Measurements from ENCODE around the gene STK4.

The STK4 gene

GRCh38 chr20:45032781-45033180 is 66.5 kb downstream of the STK4 start:
- no peak for DNase-seq

GRCh38 chr20:45034436-45034835 is 68.1 kb downstream of the STK4 start:
- no peak for DNase-seq

GRCh38 chr20:45036044-45036755 is 69.9 kb downstream of the STK4 start:
- DNase-seq: peak; percentile 64

DNA sequence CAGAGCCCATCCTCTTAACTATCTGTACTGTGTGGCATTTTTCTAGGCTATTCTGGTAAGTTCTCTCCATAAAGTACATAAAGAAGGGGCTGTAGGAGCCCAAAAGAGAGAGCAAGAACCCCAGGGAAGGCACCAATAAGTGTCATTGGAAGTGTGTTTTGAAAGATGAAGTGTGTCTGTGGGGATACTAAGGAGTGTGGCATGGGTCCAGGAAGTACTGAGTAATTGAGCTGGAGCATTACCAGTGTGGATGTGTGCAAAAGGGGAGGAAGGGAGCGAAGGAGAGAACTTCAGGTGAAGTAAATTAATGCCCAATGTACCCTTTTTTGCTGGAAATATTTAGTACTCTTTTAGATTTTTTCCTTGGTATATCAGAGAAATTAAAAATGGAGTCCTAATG is 70.7 kb downstream of the STK4 start:
- no peak for DNase-seq

GRCh38 chr20:45037635-45038034 is 71.3 kb downstream of the STK4 start:
- DNase-seq: no peak

DNA sequence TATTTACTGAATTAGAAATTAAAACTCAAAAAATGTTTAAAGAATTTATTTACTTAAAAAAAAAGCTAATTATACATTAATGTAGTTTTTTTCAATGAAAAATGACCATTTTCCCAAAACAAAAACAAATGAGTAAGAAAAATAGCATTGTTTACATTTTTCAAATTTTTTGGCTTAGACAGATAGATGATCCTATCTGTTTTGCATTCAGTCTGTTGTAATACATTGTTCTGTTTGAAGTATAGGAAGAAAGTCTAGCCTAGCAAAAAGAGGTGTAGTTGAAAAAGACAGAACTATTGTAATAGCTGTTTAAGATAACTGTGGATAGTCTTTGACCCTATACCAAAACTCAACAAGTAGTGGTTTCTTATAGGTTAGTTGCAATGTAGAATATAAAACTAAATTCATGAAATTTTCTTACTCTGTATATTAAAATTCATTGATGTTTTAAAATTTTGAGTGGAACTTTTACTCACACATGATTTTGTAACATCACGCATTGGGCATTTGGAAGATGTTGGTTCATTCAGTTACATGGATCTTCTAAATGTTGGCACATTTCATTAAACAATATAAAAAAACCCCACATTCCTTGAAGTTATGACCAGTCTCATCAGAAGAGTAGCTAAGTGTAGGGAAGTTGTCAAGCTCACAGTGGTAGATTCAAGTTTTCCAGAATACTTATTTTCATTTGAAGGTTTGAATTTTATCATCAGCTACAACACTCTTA is 72.6 kb downstream of the STK4 start:
- no peak for DNase-seq

DNA sequence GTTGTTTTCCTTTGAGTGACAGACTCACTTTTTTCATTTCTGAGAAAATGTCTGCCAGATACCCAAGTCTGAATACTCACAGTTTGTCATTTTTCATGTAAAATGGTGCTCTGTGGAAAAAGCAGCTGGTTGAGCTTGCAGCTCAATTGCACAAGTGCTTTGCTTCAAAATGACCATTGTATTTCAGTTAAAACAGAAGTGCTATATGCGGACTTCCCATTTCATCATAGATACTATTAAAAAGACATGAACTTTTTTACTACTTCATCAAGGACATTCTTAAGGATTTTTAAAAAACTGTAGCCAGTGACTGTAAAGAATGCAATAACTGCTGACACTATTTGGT is 73.1 kb downstream of the STK4 start:
- peak; percentile 94 for DNase-seq

DNA sequence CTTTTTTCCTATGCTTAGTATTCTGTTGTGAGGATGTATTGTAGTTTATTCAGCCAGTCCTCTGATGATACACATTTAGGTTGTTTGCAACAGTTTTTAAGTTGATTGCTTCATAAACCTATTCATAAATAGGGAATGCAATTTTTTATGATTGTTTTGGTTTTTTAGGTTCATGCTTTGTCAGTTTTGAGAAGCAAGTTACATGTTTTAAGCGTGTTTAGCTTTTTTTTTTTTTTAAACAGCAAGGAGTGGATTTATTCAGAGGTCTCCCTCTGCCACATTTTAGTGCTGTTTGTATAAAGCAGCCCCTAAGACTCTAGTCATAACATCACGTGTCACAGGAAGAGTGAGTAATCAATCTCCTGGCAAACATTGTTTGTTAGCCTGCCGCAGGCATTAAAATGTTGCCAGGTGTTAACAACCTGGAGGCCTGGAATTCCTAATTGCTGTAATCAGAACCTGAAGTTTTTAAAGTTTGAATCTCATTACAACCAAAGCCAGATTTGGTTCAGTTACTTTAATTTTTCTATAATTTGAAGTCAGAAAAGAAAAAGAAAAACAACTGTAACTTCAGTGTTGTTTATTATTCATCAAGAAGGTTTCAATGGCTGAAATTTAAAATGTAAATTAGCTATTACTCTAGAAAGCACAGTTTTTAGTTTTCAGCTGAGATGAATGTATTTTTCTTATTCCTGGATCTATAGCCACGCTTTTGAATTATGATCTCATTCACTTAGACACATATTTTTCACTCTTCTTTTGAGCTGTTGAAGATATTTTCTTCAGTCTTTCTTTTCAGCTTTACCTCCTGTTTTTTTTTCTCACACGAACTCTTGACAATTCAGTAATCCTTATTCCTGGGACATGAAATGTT is 75.4 kb downstream of the STK4 start:
- DNase-seq: no peak

DNA sequence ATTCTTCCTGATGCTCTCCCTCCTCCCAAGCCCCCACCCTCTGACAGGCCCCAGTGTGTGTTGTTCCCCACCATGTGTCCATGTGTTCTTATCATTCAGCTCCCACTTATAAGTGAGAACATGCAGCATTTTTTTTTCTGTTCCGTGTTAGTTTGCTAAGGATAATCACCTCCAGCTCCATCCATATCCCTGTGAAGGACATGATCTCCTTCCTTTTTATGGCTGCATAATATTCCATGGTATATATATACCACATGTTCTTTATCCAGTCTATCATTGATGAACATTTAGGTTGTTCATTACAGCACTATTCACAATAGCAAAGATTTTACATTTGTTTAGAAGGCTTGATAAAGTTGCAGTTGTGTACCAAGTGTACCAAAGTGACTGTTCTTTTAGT is 76.7 kb downstream of the STK4 start:
- no peak for DNase-seq

- DNase-seq: peak; percentile 74
Observed at GRCh38 chr20:45044084-45044573, 77.8 kb downstream of the STK4 start.

GRCh38 chr20:45044601-45045000 is 78.3 kb downstream of the STK4 start:
- no peak for DNase-seq

DNA sequence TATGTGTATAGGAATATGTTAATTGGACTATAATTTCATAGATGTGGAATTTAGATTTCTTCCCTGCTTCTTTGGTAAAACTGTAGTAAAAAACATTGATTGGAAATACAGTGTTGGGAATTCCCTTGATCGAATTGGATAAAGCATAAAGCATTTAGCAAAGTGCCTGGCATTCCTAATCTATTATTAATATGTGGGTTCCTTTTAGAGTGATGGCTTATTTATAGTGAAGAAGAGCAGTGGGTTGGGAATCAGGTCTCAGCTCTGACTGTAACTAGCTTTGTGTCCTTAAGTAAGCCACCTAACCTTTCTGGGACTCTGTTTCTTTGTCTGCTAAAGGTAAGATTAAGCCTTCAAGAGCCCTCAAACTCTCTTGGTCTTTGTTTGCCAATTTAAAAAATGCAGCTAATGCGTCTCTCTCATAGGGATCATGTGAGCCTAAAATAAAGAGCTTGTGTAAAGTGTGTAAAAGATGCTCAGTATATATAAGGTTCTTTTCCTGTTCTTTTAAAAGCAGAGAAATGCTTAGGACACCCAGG is 81.3 kb downstream of the STK4 start:
- DNase-seq: no peak

GRCh38 chr20:45049438-45049837 is 83.1 kb downstream of the STK4 start:
- DNase-seq: no peak

GRCh38 chr20:45049904-45050471 is 83.7 kb downstream of the STK4 start:
- peak; percentile 16 for DNase-seq

GRCh38 chr20:45051204-45052060 is 85.1 kb downstream of the STK4 start:
- peak; percentile 29 for DNase-seq

DNA sequence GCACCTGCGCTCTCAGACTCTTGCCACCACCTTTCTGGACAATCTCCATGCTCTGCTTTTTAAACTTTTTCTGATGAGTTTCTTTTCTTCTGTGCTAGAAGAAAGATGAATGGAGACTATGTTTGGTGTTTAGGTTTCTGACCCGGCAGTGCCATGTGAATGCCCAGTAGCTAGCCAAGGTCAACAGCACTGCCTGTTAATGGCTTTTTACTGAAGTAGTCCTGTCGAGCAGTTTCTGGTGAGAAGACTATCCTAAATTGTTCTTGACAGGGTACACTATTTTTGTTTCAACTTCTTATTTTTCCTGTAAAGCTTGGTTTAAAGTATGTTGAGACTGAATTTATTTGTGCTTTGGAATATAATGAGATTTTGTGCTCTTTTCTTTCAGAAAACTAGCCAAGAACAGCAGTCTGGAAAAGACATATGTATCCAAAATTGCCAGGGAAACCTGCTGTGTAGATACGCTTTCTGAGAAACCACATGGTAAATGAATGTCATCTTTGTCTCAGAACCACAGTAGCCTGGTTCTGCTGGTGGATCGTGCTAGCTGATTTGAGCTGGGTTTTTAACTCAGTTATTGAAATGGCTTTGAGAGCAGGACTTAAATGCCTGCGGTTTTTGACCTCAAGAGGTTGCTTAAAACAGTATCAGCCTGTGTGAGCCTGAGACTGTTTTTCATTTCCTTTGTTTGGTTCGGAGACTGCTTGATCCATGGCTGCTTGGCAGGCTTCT is 86.6 kb downstream of the STK4 start:
- DNase-seq: peak; percentile 84

GRCh38 chr20:45053430-45054351 is 87.4 kb downstream of the STK4 start:
- DNase-seq: no peak

DNA sequence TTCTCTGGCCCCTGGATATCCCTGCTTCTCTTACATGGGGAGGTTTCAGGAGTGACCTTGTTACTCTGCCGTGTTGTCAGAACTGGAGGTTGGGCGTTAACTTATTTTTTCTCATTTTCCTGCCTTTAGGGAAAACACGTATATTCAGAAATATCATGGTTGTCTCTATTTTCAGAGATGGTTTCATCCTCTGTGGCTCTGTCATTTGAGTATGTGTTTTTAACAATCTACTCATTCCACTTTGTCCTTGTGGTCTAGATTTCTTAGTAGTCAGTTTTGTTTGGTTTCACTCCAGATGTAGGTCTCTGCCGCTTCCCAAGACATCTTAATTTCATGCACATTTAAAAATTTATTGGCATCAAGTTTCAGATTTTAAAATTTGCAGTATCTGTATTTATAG is 88.7 kb downstream of the STK4 start:
- no peak for DNase-seq

DNA sequence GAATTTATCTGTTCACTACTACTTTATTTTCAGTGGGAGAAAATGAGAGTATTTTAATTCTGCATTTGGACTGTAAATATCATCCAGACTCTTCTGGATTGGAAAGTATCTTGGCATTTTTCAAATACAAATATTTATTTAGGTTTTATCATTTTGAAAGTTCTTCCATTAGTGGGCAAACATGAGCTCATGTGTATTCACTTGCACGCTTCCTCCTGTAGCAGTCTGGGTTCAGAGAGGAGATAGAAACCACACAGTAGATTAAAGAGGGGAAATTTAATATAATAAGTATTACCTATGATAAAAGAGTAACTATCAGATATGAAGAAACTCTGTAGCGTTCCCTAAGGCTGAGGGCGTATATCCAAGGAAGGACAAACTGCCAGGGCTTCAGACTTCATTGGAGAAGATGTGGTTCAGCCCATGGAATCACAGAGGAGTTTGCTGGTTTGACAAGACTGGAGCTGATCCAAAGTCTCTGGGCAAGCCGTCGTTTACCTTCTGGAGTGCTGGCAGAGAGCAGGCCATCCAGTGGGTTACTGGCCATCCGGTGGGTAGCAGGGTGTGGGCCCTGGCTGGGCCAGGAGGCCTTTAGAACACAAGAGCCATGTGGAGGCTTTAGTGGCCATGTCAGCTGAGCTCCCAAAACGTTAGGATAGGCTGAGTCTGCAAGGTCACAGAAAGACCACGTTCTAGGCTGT is 90.3 kb downstream of the STK4 start:
- DNase-seq: no peak

Data from MV-4-11 (cell line).